PC-9 (cell line): ENCODE results near the gene SOX2. TPM values are rescaled to one million over a fixed set of nuclear protein-coding genes. Genes with fewer than 3 reads are reported as not detected.

ENCODE experiments used
- BruUV-seq: library from RNA; stranded (reverse); fragments of 400-500 nt; replicated peaks from 2 replicates; lab custom pipeline; 2021; lab: Mats Ljungman, UMichigan
- CTCF ChIA-PET: fragments of 300-600 bp; sonication (Branson Sonifier 250); formaldehyde crosslinking; loops from one replicate; lab custom pipeline; 2022; ENCODE audit warnings: antibody characterized with exemption; lab: Charles Lee
- POLR2A ChIA-PET: fragments of 300-600 bp; sonication (Branson Sonifier 250); formaldehyde crosslinking; loops from one replicate; lab custom pipeline; 2022; ENCODE audit warnings: antibody characterized with exemption; ENCODE audit not compliant: unreplicated experiment; lab: Charles Lee
- DNase-seq, 2 experiments: peaks; one replicate each; pipeline versions ENCODE4 v3.0.0 to v3.0.0-alpha.2; 2015 to 2022; ENCODE audit warnings: mixed read lengths in 1 of 2
- H2AFZ ChIP-seq: fragments of 200-600 bp; sonication (generic); 2 replicates; pipeline ENCODE4 v1.8.1; 2017; ENCODE audit warnings: antibody characterized with exemption
- H3F3A ChIP-seq: fragments of 200-600 bp; sonication (generic); 2 replicates; pipeline ENCODE4 v1.8.1; 2017; ENCODE audit warnings: antibody characterized with exemption, mild to moderate bottlenecking, low read depth; ENCODE audit not compliant: insufficient read depth
- H3K27ac ChIP-seq: fragments of 200-600 bp; sonication (generic); 2 replicates; pipeline ENCODE4 v1.6.1; 2016; ENCODE audit warnings: mixed run types
- H3K27me3 ChIP-seq: fragments of 200-600 bp; sonication (generic); 2 replicates; pipeline ENCODE4 v1.6.1; 2016; ENCODE audit warnings: low read depth, mixed run types; ENCODE audit not compliant: insufficient read depth
- H3K36me3 ChIP-seq: fragments of 200-600 bp; sonication (generic); 2 replicates; pipeline ENCODE4 v1.6.1; 2016; ENCODE audit warnings: low read depth, mixed run types
- H3K4me1 ChIP-seq: fragments of 200-600 bp; sonication (generic); replicated peaks from 2 replicates; pipeline ENCODE4 v1.6.1; 2016; ENCODE audit warnings: mixed run types; ENCODE audit not compliant: insufficient read depth
- H3K4me2 ChIP-seq: fragments of 200-600 bp; sonication (generic); 2 replicates; pipeline ENCODE4 v1.6.1; 2017; ENCODE audit warnings: mixed run types
- H3K4me3 ChIP-seq: fragments of 200-600 bp; sonication (generic); 2 replicates; pipeline ENCODE4 v1.6.1; 2016; ENCODE audit warnings: mixed run types
- H3K79me2 ChIP-seq: fragments of 200-600 bp; sonication (generic); 2 replicates; pipeline ENCODE4 v1.6.1; 2017; ENCODE audit warnings: low read depth, mixed run types
- H3K9me2 ChIP-seq: fragments of 200-600 bp; sonication (generic); 2 replicates; pipeline ENCODE4 v1.8.1; 2017; ENCODE audit warnings: mild to moderate bottlenecking; ENCODE audit not compliant: insufficient read depth
- H3K9me3 ChIP-seq: fragments of 200-600 bp; sonication (generic); 2 replicates; pipeline ENCODE4 v1.8.1; 2016; ENCODE audit warnings: low read depth; ENCODE audit not compliant: insufficient read depth
- H4K20me1 ChIP-seq: fragments of 200-600 bp; sonication (generic); 2 replicates; pipeline ENCODE4 v1.8.1; 2017; ENCODE audit not compliant: insufficient read depth
- CTCF ChIP-seq: fragments of 200-600 bp; sonication (generic); conservative IDR thresholded peaks from 2 replicates; pipeline ENCODE4 v1.6.1; 2017; ENCODE audit warnings: mixed run types, antibody characterized with exemption, mild to moderate bottlenecking, moderate library complexity
- EZH2 ChIP-seq: fragments of 200-600 bp; sonication (generic); IDR thresholded peaks from 2 replicates; pipeline ENCODE4 v1.8.0; 2017; ENCODE audit warnings: antibody characterized with exemption, low read depth
- intact Hi-C: fragments of 100-400 bp; cut with micrococcal nuclease; formaldehyde crosslinking; loops from one replicate; pipeline ENCODE4 v1.10.0; 2022; ENCODE audit not compliant: unreplicated experiment
- total RNA-seq: library from RNA; stranded (reverse); gene quantifications from 2 replicates; pipeline ENCODE4 v1.2.3, GENCODE V29; 2021

The SOX2 gene
- total RNA-seq, 1 experiment from 2014 or later: not detected

- Histone ChIP-seq H3F3A (peaks cover 6% of the 10 kb centered on the region; the same call in 1 of the 2 replicates), H3K4me2 (peak overlapping the region; percentile 97), H2AFZ (peak overlapping the region; percentile 86; the same call in 1 of the 2 replicates), H3K4me1 (peaks cover 20% of the 10 kb centered on the region), H3K9me2 (no peaks in the 10 kb centered on the region), H3K27me3 (peaks cover 24% of the 10 kb centered on the region), H3K4me3 (peak overlapping the region; percentile 67; the same call in 1 of the 2 replicates), H3K27ac (no peak overlapping the region), H4K20me1 (no peaks in the 10 kb centered on the region), H3K9me3 (no peaks in the 10 kb centered on the region), H3K36me3 (no peaks in the 10 kb centered on the region), H3K79me2 (no peaks in the 10 kb centered on the region)
- BruUV-seq: no TSS peak
- POLR2A ChIA-PET: interaction anchor here (0.7 kb wide), 1 partner anchor 1001 kb away, joined by 24 read pairs; no protein-coding TSS in a partner anchor
- intact Hi-C loops: loop anchor here (5.0 kb wide), 1 partner anchor 139 kb away; no protein-coding TSS in a partner anchor
- peak in 1 of 2 experiments; percentile 9 for DNase-seq
- TF ChIP-seq CTCF (no peak), EZH2 (no peak)
- CTCF ChIA-PET: no interaction called here
These were observed 1.5 kb downstream of the SOX2 start for GRCh38 chr3:181713280-181713647.

- H3K4me3 ChIP-seq: no peak overlapping the region
These were observed 2.2 kb downstream of the SOX2 start for GRCh38 chr3:181713676-181714612.

More at GRCh38 chr3:181713676-181714612, 2.2 kb downstream of the SOX2 start:
- Histone ChIP-seq H3K27me3 (peaks cover 26% of the 10 kb centered on the region), H3K4me1 (peaks cover 20% of the 10 kb centered on the region), H3K9me3 (no peaks in the 10 kb centered on the region), H3K4me2 (peak overlapping the region; percentile 97), H4K20me1 (no peaks in the 10 kb centered on the region), H2AFZ (no peak overlapping the region), H3K27ac (no peak overlapping the region), H3K36me3 (no peaks in the 10 kb centered on the region), H3K9me2 (no peaks in the 10 kb centered on the region), H3K79me2 (no peaks in the 10 kb centered on the region), H3F3A (peaks cover 6% of the 10 kb centered on the region; the same call in 1 of the 2 replicates)
- BruUV-seq: no TSS peak
- POLR2A ChIA-PET: interaction anchor here (0.7 kb wide), 2 partner anchors 14 to 1000 kb away, joined by 11 to 24 read pairs; no protein-coding TSS in a partner anchor
- TF ChIP-seq EZH2 (no peak), CTCF (no peak)
- intact Hi-C loops: loop anchor here (5.0 kb wide), 1 partner anchor 138 kb away; no protein-coding TSS in a partner anchor
- DNase-seq: no peak
- CTCF ChIA-PET: no interaction called here
